ENCODE data around the gene ADGRG6. TPM values are rescaled to one million over a fixed set of nuclear protein-coding genes. Genes with fewer than 3 reads are reported as not detected.
"Not testable (repeated sequence)": the region's sequence is repeated elsewhere in the genome, so short reads cannot be mapped to it uniquely, and the experiment has no call there.

The ADGRG6 gene
- total RNA-seq, 1 donor from 2014 or later, result 2.9 TPM

DNA sequence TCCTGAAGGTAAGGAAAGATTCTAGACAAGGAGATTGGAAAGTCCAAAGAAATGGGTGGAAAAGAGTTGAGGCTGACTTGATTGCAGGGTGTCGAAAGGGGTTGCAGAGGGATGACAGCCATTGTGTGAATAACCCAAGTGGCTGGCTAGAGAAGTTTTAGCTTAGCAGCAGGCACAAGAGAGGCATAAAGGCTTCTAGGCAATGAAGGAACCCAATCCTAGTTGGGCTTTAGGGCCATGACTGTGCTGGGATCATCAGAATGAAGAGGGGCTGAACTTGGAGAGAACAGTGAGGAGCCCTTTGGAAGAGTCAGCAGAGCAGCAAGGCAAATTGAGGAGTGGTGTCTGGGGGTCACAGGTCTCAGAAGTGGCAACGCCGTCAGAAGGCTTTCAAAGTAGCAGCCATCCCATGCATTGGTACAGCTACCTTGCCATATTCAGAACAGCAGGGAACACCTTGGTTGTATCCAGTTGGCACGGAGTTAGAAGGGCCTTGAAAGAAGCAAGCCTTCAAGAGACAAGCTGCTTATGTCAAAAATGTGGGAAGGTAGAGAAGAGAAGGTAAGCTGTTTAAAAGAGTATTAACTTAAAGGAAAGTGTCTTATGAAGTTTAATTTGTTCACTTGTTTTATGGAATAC lies 146.4 kb downstream of the ADGRG6 start:
- intact Hi-C loops (cut with DNase I), result no loop called here

DNA sequence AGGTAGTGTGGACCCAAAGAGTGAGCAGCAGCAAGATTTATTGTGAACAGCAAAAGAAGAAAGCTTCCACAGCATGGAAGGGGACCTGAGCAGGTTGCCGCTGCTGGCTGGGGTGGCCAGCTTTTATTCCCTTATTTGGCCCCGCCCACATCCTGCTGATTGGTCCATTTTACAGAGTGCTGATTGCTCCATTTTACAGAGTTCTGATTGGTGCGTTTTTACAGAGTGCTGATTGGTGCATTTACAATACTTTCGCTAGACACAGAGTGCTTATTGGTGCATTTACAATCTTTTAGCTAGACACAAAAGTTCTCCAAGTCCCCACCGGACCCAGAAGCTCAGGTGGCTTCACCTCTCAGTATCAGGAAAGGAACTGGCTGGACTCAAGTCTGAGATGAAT lies 149.0 kb downstream of the ADGRG6 start:
- ATAC-seq; DNase-seq (ENCODE audit: missing footprints); intact Hi-C loops (cut with DNase I): not testable (repeated sequence)

More for the DNA sequence above, 146.4 kb downstream of the ADGRG6 start:
- DNase-seq (ENCODE audit: missing footprints), result no peak
- no peak for ATAC-seq

DNA sequence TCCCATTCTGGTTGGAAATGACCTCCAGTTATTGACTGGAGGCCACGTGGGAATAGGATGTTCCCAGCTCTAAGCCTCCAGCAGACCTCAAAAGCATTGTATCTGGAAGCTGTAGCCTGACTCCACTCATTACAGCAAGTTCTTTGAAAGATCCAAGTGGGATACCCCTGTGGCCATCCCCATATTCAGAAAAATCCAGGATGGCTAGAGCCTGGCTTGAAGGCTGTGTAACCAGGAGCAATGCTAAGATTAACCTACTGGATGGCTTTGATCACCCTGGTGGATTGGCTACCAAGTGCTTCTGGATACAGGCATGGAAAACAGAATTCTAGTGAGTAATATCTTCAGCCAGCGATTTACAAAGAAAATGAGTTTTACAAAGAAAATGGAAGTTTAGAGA lies 151.2 kb downstream of the ADGRG6 start:
- intact Hi-C loops (cut with DNase I), result no loop called here
- no peak for ATAC-seq
- DNase-seq (ENCODE audit: missing footprints), result no peak

DNA sequence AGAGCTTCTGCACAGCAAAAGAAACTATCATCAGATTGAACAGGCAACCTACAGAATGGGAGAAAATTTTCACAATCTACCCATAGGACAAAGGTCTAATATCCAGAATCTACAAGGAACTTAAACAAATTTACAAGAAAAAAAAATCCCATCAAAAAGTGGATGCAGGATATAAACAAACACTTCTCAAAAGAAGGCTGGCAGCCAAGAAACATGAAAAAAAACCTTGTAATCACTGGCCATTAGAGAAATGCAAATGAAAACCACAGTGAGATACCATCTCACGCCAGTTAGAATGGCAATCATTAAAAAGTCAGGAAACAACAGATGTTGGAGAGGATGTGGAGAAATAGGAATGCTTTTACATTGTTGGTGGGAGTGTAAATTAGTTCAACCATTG lies 152.4 kb downstream of the ADGRG6 start:
- ATAC-seq, result not testable (repeated sequence)

DNA sequence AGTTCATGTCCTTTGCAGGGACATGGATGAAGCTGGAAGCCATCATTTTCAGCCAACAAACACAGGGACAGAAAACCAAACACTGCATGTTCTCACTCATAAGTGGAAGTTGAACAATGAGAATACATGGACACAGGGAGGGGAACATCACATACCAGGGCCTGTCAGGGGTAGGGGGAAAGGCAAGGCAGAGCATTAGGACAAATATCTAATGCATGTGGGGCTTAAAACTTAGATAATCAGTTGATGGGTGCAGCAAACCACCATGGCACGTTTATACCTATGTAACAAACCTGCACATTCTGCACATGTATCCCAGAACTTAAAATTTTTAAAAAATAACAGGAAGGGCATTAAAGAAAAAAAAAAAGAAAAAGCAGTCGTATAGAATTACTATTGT lies 153.0 kb downstream of the ADGRG6 start:
- intact Hi-C loops (cut with DNase I); DNase-seq (ENCODE audit: missing footprints); ATAC-seq: not testable (repeated sequence)

More for the DNA sequence above, 152.4 kb downstream of the ADGRG6 start:
- DNase-seq (ENCODE audit: missing footprints); intact Hi-C loops (cut with DNase I): not testable (repeated sequence)

DNA sequence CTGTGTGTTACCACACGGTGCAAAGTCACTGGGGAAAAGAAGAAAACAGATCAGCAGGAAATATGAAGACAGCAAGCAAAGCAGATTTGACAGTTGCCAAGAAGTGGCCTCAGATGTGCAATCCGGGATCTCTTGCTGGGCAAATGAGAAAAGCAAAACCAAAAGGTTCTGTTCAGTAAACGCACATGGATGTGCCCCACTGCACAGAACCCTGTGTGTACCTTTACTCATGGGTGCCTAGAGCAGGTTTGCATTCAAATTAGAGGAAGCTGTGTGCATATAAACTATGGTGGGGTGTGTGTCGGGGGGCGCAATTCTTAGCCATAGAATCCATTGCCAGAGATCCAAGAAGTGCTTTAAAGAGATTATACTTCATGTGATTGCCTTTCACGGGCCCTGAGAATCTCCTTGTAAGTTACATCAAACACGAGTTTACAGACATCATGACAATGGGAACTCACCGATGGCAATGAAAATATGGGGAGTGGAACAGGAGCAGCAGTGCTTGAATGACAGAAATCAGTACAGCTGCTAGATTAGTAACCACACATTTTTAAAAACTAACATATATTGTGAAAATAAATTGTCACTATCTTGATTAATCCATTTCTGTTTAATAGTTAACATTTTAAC lies 154.3 kb downstream of the ADGRG6 start:
- intact Hi-C loops (cut with DNase I), result no loop called here
- DNase-seq (ENCODE audit: missing footprints), result no peak
- ATAC-seq, result no peak

DNA sequence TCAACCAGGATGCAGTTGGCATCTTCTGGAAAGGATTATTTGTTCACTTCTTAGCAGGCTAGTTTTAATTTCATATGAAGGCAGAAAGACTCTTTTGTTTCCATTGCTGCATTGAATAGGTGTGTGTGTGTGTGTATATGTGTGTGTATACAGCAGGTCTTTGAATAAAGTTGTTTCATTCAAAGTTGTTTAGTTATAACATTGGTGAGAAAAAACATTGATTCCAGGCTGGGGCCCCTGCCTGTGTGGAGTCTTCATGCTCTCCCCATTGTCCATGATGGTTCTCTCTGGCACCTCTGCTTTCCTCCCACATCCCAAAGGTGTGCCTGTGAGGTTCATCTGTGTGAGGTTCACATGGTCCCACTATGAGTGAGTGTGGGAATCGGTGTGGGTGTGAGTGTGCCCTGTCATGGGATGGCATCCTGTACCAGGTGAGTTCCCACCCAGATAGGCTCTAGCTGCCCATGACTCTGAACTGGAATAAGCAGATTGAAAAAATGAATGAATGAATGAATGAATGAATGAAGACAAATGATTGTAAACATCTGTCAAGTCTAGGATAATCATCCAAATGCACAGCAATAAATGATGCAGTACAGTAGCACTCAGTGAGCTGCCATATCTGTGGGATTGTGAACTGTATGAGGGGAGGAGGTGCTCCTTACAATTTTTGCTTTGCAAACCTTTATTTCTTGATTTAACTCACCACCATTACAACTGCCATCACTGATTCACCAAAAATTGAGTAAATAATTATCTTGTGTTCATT lies 156.0 kb downstream of the ADGRG6 start:
- DNase-seq (ENCODE audit: missing footprints) (no peak), ATAC-seq (no peak)
- intact Hi-C loops (cut with DNase I), result no loop called here

DNA sequence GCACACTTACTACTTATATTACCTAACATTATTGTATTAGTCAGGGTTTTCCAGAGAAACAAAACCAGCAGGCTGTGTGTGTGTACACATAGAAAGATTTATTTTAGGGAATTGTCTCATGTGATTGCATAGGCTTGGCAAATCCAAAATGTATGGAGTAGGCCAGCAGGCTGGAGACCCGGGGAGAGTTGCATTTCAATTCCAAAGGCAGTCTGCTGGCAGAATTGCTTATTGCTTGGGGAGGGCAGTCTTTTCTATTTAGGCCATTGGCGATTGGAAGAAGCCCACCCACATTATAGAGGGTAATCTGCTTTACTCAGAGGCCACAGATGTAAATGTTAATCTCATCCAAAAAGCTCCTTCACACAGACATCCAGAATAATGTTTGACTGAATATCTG lies 157.0 kb downstream of the ADGRG6 start:
- intact Hi-C loops (cut with DNase I), result no loop called here
- ATAC-seq (no peak), DNase-seq (ENCODE audit: missing footprints) (no peak)

DNA sequence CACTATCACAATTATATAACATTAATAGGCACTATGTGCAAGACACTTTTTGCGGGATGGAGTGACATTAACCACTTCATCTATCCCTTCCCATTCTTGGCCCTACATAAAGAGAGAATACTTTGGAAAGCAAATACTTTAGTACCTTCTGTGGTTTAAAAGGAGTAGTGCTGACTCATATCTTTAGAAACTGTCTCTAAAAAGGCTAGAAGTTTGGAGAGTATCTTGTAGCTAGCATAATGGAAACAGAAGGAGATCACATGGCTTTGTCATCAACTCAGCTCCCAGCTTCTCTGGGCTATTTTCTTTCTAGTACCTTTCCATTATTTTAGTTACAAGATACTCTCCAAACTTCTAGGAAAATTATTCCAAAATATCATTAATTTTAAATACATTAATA lies 157.5 kb downstream of the ADGRG6 start:
- no peak for ATAC-seq
- intact Hi-C loops (cut with DNase I), result no loop called here
- DNase-seq (ENCODE audit: missing footprints), result no peak

DNA sequence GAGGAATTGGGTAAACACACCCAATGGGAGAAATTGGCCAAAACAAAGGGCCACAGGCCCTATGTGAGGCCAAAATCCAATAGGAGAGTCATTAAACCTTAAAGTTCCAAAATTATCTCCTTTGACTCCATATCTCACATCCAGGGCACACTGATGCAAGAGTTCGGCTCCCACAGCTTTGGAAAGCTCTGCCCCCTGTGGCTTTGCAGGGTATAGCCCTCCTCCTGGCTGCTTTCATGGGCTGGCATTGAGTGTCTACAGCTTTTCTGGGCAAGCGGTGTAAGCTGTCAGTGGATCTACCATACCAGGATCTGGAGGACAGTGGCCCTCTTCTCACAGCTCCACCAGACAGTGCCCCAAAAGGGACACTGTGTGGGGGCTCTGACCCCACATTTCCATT lies 160.5 kb downstream of the ADGRG6 start:
- no peak for ATAC-seq
- no peak for DNase-seq (ENCODE audit: missing footprints)
- intact Hi-C loops (cut with DNase I), result no loop called here

DNA sequence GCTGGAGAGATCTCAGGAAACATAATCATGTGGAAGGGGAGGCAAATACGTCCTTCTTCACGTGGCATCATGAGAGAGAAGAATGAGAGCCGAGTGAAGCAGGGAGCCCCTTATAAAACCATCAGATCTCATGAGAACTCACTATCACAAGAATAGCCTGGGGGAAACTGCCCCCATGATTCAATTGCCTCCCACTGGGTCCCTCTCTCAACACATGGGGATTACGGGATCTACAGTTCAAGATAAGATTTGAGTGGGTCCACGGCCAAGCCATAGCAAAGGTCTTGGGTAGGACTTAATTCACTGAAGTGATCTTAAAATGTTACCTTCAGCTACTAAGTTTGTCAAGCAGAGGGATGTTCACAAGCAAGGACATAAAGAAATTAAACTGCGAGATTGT lies 162.2 kb downstream of the ADGRG6 start:
- intact Hi-C loops (cut with DNase I), result no loop called here
- DNase-seq (ENCODE audit: missing footprints) (no peak), ATAC-seq (no peak)

DNA sequence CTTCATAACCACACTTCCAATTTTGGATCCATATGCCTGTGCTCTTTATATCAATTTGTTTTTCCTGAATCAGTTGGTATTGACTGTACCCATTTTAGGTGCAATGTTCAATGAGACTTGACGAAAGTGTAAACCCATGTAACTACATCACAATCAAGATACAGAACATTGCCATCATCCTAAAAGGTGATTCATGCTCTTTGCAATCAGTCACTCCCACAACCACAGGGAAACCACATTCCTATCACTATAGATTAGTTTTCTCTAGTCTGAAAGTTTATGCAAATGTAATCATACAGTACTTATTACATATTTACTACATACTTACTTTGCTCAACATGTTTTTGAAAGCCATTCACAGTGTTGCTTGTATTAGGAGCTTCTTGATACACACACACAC lies 167.4 kb downstream of the ADGRG6 start:
- no peak for ATAC-seq
- intact Hi-C loops (cut with DNase I), result no loop called here
- DNase-seq (ENCODE audit: missing footprints), result no peak

DNA sequence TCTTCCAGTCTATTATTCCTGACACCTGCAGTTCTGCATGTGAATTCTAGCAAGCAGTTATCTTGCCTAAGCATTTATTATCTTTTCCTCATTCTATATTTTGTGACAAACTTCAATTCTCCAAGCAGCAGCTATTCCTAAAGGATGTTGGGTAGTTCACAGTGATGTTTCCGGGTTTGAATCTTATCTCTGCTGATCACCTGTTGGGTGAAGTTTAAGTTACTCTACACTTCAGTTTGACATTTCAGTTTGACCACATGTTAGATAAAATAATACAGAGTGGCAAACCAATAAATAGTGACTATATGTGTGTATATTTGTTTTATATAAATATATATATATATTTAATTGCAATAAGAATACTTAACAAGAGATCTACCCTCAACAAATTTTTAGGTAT lies 168.6 kb downstream of the ADGRG6 start:
- intact Hi-C loops (cut with DNase I), result loop anchor here (10.0 kb wide), 1 partner anchor 554 kb away; no protein-coding TSS in a partner anchor

DNA sequence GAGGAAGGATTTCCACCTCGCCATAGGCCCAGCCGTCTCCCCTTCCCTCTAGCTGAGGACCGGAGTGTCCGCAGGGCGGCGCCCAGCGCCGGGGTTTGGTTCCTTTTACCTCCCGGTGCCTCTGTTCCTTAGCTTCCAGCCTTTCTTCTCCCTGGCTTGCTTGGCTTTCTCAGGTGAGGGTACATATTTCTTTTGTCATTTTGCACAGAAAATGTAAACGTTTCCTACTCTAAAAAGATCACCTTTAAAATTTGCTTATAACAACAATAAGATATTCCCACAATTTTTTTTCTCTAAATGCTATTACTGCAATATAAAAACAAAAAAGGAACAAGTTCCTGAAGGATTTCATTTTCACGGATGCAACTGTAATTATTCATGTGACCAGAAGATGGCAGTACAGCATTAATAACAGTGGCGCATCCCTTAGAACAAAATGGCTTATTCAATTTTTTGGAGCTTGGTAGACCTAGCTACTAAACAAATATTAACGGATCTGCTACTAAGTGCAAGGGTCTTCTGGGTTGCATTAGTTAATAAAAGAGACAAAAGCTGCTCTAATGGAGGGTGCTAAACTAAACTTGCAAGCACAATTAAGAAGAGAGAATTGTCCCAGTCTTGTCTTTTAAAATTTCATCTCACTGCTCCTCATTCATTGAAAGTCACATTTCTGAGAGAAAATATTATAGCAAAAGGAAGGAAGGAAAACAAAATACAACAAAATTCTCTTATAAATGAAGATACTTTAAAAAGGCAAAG lies 172.9 kb downstream of the ADGRG6 start:
- no peak for DNase-seq (ENCODE audit: missing footprints)
- ATAC-seq, result no peak
- intact Hi-C loops (cut with DNase I), result loop anchor here (5.0 to 10.0 kb wide), 2 partner anchors 550 to 953 kb away; no protein-coding TSS in a partner anchor

More for the DNA sequence above, 168.6 kb downstream of the ADGRG6 start:
- DNase-seq (ENCODE audit: missing footprints) (no peak), ATAC-seq (no peak)

DNA sequence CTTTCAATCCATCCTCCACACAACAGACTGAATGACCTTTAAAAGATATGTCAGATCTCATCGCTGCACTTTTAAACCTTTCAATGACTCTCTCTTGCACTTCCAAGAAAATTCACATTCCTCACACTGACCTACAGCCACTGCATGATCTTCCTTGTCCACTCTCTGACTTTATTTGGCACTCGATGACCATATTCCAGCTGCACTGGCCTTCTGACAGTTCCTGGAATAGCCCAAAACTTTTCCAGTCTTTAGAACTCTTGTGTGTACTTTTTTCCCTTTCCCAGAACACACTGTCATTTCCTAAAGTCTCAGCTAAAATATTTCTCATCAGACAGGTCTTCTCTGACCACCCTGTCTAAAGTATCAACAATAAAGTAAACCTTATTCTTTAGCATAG lies 174.6 kb downstream of the ADGRG6 start:
- ATAC-seq, result no peak
- intact Hi-C loops (cut with DNase I), result loop anchor here (5.0 to 10.0 kb wide), 2 partner anchors 548 to 951 kb away; no protein-coding TSS in a partner anchor
- DNase-seq (ENCODE audit: missing footprints), result no peak

DNA sequence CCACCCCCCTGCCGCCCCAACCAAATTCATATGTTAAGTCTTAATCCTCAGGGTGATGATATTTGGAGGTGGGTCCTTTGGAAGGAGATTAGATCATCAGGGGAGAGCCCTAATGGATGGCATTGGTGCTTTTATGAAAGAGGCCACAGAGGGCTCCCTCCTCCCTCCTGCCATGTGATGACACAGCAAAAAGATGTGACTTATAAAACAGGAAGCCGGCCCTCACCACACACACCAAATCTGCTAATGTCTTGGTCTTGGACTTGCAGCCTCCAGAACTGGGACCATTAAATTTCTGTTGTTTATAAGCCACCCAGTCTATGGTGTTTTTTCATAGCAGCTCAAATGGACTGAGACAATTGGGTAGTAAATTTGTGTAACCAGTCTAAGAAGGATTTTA lies 176.3 kb downstream of the ADGRG6 start:
- DNase-seq (ENCODE audit: missing footprints) (no peak), ATAC-seq (no peak)
- intact Hi-C loops (cut with DNase I), result loop anchor here (5.0 to 10.0 kb wide), 2 partner anchors 547 to 949 kb away; no protein-coding TSS in a partner anchor

DNA sequence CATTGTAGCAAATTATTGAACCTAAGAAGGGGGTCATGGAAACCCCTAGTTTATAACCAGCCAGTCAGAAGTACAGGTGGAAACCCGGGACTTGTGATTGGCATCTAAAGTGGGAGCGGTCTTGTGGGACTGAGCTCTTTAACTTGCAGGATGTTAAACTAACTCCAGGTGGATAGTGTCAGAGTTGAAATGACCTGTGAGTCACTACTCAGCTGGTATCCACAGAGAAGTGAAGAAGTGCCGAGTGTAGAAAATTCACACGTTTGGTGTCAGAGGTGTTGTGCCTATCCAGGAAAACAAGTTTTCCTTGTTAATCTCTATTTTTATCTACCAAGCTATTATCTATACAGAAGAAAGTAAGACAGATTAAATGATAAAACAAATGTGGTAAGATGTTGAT lies 179.7 kb downstream of the ADGRG6 start:
- ATAC-seq, result no peak
- DNase-seq (ENCODE audit: missing footprints), result no peak
- intact Hi-C loops (cut with DNase I), result no loop called here

DNA sequence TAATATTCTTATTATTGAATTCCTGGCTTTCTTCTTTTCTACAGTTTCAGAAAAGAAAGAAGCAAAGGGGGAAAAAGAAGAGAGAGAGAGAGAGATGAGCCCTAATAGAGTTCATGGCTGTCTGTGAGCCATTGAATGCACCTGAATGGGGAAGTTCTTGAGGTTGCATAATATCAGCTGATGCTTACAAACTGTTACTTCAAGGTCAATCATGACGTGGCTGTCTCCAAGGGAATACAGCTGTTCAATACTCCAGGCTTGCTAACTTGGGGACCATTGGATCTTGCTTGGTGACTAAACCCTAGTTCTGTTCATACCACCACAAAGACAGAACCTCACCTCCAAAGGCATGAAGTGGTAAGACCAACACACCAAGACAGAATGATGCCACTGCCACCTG lies 180.4 kb downstream of the ADGRG6 start:
- DNase-seq (ENCODE audit: missing footprints) (no peak), ATAC-seq (no peak)
- intact Hi-C loops (cut with DNase I), result no loop called here

DNA sequence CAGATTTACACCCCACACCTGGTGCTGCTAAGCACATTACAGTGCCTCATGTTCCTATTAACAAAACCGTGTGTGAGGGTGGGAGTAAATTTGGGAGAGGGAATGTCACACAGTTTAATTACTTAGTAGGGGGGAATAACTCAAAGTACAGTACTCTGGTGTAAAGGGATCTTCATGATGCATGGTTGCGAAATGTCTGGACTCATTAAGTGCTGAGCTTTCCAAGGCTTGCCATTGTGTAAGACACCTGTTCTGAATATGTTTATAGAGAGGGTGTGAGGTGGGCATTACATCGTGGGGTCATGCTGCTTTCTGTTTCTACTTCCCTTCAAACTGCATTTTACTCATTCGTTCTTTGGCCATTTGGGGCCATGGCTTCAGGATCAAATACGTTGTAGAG lies 181.2 kb downstream of the ADGRG6 start:
- DNase-seq (ENCODE audit: missing footprints), result no peak
- intact Hi-C loops (cut with DNase I), result no loop called here
- ATAC-seq, result no peak
